Endometrium (tissue), 2 donors: ENCODE measurements around the gene SMARCB1.
A peak's percentile ranks its signal among the peaks of the same experiment; 100 is the strongest.

Experiments
- FAIRE-seq: peaks from 2 replicates; lab custom pipeline; 2012; peaks lifted over from hg19 to GRCh38; lab: Jason Lieb, UNC
- donor health status: control.
- donor health status: control.

The SMARCB1 gene

GRCh38 chr22:23831781-23832180 is 45.0 kb downstream of the SMARCB1 start:
- no peak for FAIRE-seq

GRCh38 chr22:23832226-23833016 is 45.7 kb downstream of the SMARCB1 start:
- no peak for FAIRE-seq

- FAIRE-seq, result no peak
Measured at GRCh38 chr22:23833017-23833751, 46.4 kb downstream of the SMARCB1 start.

GRCh38 chr22:23833911-23834317 is 47.1 kb downstream of the SMARCB1 start:
- FAIRE-seq, result no peak

- FAIRE-seq, result no peak
Measured at GRCh38 chr22:23834406-23834792, 47.6 kb downstream of the SMARCB1 start.

GRCh38 chr22:23834793-23835483 is 48.2 kb downstream of the SMARCB1 start:
- FAIRE-seq, result no peak

- no peak for FAIRE-seq
Measured at GRCh38 chr22:23835484-23836144, 48.8 kb downstream of the SMARCB1 start.

GRCh38 chr22:23836281-23836680 is 49.5 kb downstream of the SMARCB1 start:
- FAIRE-seq, result no peak

GRCh38 chr22:23836692-23837495 is 50.1 kb downstream of the SMARCB1 start:
- no peak for FAIRE-seq

GRCh38 chr22:23837496-23837859 is 50.7 kb downstream of the SMARCB1 start:
- FAIRE-seq, result no peak

GRCh38 chr22:23837911-23838680 is 51.3 kb downstream of the SMARCB1 start:
- no peak for FAIRE-seq

GRCh38 chr22:23838681-23839468 is 52.1 kb downstream of the SMARCB1 start, which contains the start of gene DERL3:
DERL3 (minus strand) TSS chr22:23839006; CDS start chr22:23838987, 19 bp downstream.
- FAIRE-seq, result peak; percentile 90

- peak; percentile 4 for FAIRE-seq
Measured at GRCh38 chr22:23840026-23840425, 53.3 kb downstream of the SMARCB1 start.

GRCh38 chr22:23841292-23841691 is 54.5 kb downstream of the SMARCB1 start:
- no peak for FAIRE-seq

GRCh38 chr22:23841736-23842445 is 55.1 kb downstream of the SMARCB1 start:
- no peak for FAIRE-seq

GRCh38 chr22:23842599-23842998 is 55.8 kb downstream of the SMARCB1 start:
- no peak for FAIRE-seq

- FAIRE-seq, result no peak
Measured at GRCh38 chr22:23844739-23845202, 58.0 kb downstream of the SMARCB1 start.

GRCh38 chr22:23845265-23846080 is 58.7 kb downstream of the SMARCB1 start:
- no peak for FAIRE-seq
